Measurements from ENCODE around the gene PCED1A.

GRCh38 chr20:2799271-2799670 lies 41.2 kb downstream of the PCED1A start:
- no peak for TF ChIP-seq CTCF (IDR thresholded peaks at IDR 0.05 in 4 of 5, conservative IDR thresholded peaks at IDR 0.05 in 1 of 5)
- TF ChIP-seq POLR2A (IDR thresholded peaks at IDR 0.05): no peak
